Femur (tissue), 1 donor: ENCODE data around the gene KCNK17.
A peak's percentile ranks its signal among the peaks of the same experiment; 100 is the strongest.
"Not testable (repeated sequence)": the region's sequence is repeated elsewhere in the genome, so short reads cannot be mapped to it uniquely, and the experiment has no call there.

Experiments
- DNase-seq: peaks from one replicate; pipeline ENCODE4 v3.0.0-alpha.2; 2017

Gene KCNK17

GRCh38 chr6:39301606-39302005 lies 12.6 kb downstream of the KCNK17 start:
- DNase-seq: no peak

GRCh38 chr6:39300739-39301138 lies 13.5 kb downstream of the KCNK17 start:
- no peak for DNase-seq

GRCh38 chr6:39298061-39298460 lies 16.2 kb downstream of the KCNK17 start:
- no peak for DNase-seq

- DNase-seq: peak; percentile 77
These were observed 17.2 kb downstream of the KCNK17 start for GRCh38 chr6:39296745-39297640.

- DNase-seq: peak; percentile 67
These were observed 18.6 kb downstream of the KCNK17 start for GRCh38 chr6:39295611-39296011.

- DNase-seq: no peak
These were observed 19.3 kb downstream of the KCNK17 start for GRCh38 chr6:39294899-39295298.

GRCh38 chr6:39294133-39294532 lies 20.1 kb downstream of the KCNK17 start:
- DNase-seq: no peak

GRCh38 chr6:39292637-39293036 lies 21.6 kb downstream of the KCNK17 start:
- DNase-seq: no peak

- DNase-seq: no peak
These were observed 24.7 kb downstream of the KCNK17 start for GRCh38 chr6:39289490-39289889.

- no peak for DNase-seq
These were observed 26.6 kb downstream of the KCNK17 start for GRCh38 chr6:39287601-39288000.

GRCh38 chr6:39286596-39286995 lies 27.6 kb downstream of the KCNK17 start:
- DNase-seq: not testable (repeated sequence)

- DNase-seq: no peak
These were observed 31.4 kb downstream of the KCNK17 start for GRCh38 chr6:39282774-39283173.

- DNase-seq: no peak
These were observed 32.8 kb downstream of the KCNK17 start for GRCh38 chr6:39281312-39281980.

- no peak for DNase-seq
These were observed 33.9 kb downstream of the KCNK17 start for GRCh38 chr6:39280247-39280731.

GRCh38 chr6:39279539-39279938 lies 34.7 kb downstream of the KCNK17 start:
- no peak for DNase-seq

- no peak for DNase-seq
These were observed 37.7 kb downstream of the KCNK17 start for GRCh38 chr6:39276379-39276995.

GRCh38 chr6:39274903-39275302 lies 39.3 kb downstream of the KCNK17 start:
- DNase-seq: no peak

- no peak for DNase-seq
These were observed 39.7 kb downstream of the KCNK17 start for GRCh38 chr6:39274471-39274870.

- no peak for DNase-seq
These were observed 40.8 kb downstream of the KCNK17 start for GRCh38 chr6:39273406-39273821.

GRCh38 chr6:39269961-39270360 lies 44.3 kb downstream of the KCNK17 start:
- no peak for DNase-seq

- DNase-seq: no peak
These were observed 45.5 kb downstream of the KCNK17 start for GRCh38 chr6:39268721-39269120.

GRCh38 chr6:39268171-39268570 lies 46.0 kb downstream of the KCNK17 start:
- no peak for DNase-seq

- DNase-seq: no peak
These were observed 47.4 kb downstream of the KCNK17 start for GRCh38 chr6:39266782-39267355.
